ENCODE results near the gene CFAP251.

GRCh38 chr12:121874071-121874470 lies 44.3 kb upstream of the CFAP251 start:
- TF ChIP-seq, protein P1, sequence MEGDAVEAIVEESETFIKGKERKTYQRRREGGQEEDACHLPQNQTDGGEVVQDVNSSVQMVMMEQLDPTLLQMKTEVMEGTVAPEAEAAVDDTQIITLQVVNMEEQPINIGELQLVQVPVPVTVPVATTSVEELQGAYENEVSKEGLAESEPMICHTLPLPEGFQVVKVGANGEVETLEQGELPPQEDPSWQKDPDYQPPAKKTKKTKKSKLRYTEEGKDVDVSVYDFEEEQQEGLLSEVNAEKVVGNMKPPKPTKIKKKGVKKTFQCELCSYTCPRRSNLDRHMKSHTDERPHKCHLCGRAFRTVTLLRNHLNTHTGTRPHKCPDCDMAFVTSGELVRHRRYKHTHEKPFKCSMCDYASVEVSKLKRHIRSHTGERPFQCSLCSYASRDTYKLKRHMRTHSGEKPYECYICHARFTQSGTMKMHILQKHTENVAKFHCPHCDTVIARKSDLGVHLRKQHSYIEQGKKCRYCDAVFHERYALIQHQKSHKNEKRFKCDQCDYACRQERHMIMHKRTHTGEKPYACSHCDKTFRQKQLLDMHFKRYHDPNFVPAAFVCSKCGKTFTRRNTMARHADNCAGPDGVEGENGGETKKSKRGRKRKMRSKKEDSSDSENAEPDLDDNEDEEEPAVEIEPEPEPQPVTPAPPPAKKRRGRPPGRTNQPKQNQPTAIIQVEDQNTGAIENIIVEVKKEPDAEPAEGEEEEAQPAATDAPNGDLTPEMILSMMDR (IDR thresholded peaks at IDR 0.05): no peak
- TF ChIP-seq POLR2AphosphoS5 (IDR thresholded peaks at IDR 0.05): no peak
- TF ChIP-seq POLR2A (IDR thresholded peaks at IDR 0.05): no peak
- no peak for TF ChIP-seq EP300 (IDR thresholded peaks at IDR 0.05)

Measured in sigmoid colon (tissue), 4 donors.